GM23338 (cell line): ENCODE data around the gene VSIG4. TPM values are rescaled to one million over a fixed set of nuclear protein-coding genes. Genes with fewer than 3 reads are reported as not detected.

Experiments
- ATAC-seq: fragments of 200-7000 bp; cut with Tn5 transposase; 3 replicates; pipeline ENCODE4 v1.9.1; 2020
- DNase-seq: peaks from one replicate; pipeline ENCODE4 v3.0.0-alpha.2; 2015; ENCODE audit warnings: low spot score
- H2AFZ ChIP-seq: fragments of 200-600 bp; sonication (generic); 2 replicates; pipeline ENCODE4 v1.8.0; 2016; ENCODE audit warnings: antibody characterized with exemption, mild to moderate bottlenecking, moderate library complexity
- H3F3A ChIP-seq: fragments of 200-600 bp; sonication (generic); replicated peaks from 2 replicates; pipeline ENCODE4 v1.8.0; 2017; ENCODE audit warnings: antibody characterized with exemption, mixed run types, low read depth
- H3K27ac ChIP-seq: fragments of 200-600 bp; sonication (generic); 2 replicates; pipeline ENCODE4 v1.6.1; 2016; ENCODE audit warnings: low read depth
- H3K27me3 ChIP-seq: fragments of 200-600 bp; sonication (generic); 2 replicates; pipeline ENCODE4 v1.8.0; 2016; ENCODE audit warnings: mild to moderate bottlenecking, mixed run types, moderate library complexity; ENCODE audit not compliant: insufficient read depth
- H3K36me3 ChIP-seq: fragments of 200-600 bp; sonication (generic); 2 replicates; pipeline ENCODE4 v1.8.0; 2016; ENCODE audit warnings: mild to moderate bottlenecking; ENCODE audit not compliant: insufficient read depth
- H3K4me1 ChIP-seq: fragments of 200-600 bp; sonication (generic); 2 replicates; pipeline ENCODE4 v1.8.0; 2016; ENCODE audit warnings: mild to moderate bottlenecking, moderate library complexity; ENCODE audit not compliant: insufficient read depth
- H3K4me2 ChIP-seq: fragments of 200-600 bp; sonication (generic); 2 replicates; pipeline ENCODE4 v1.7.1; 2017; ENCODE audit warnings: mixed run types
- H3K4me3 ChIP-seq: fragments of 200-600 bp; sonication (generic); 2 replicates; pipeline ENCODE4 v1.6.1; 2016; ENCODE audit warnings: mixed run types
- H3K79me2 ChIP-seq: fragments of 200-600 bp; sonication (generic); replicated peaks from 2 replicates; pipeline ENCODE4 v1.8.0; 2017; ENCODE audit warnings: mild to moderate bottlenecking; ENCODE audit not compliant: insufficient read depth
- H3K9me2 ChIP-seq: fragments of 200-600 bp; sonication (generic); 2 replicates; pipeline ENCODE4 v1.8.0; 2017; ENCODE audit not compliant: insufficient read depth
- H4K20me1 ChIP-seq: fragments of 200-600 bp; sonication (generic); replicated peaks from 2 replicates; pipeline ENCODE4 v1.8.0; 2017; ENCODE audit warnings: mild to moderate bottlenecking; ENCODE audit not compliant: insufficient read depth
- H3K27ac Mint-ChIP-seq: 2 replicates; pipeline ENCODE4 v1.8.0; 2020; ENCODE audit warnings: inconsistent platforms, mild to moderate bottlenecking, moderate library complexity, mixed read lengths
- H3K27me3 Mint-ChIP-seq: 3 replicates; pipeline ENCODE4 v1.8.0; 2022; ENCODE audit warnings: low read depth, mild to moderate bottlenecking, moderate library complexity, mixed read lengths, inconsistent platforms; ENCODE audit not compliant: insufficient read depth, poor library complexity
- H3K36me3 Mint-ChIP-seq: 3 replicates; pipeline ENCODE4 v1.8.0; 2021; ENCODE audit warnings: low read depth, mild to moderate bottlenecking, inconsistent platforms, moderate library complexity, mixed read lengths
- H3K4me1 Mint-ChIP-seq: 3 replicates; pipeline ENCODE4 v1.8.0; 2020; ENCODE audit warnings: mild to moderate bottlenecking, inconsistent platforms, mixed read lengths
- H3K4me3 Mint-ChIP-seq: 3 replicates; pipeline ENCODE4 v1.8.0; 2021; ENCODE audit warnings: moderate library complexity, mild to moderate bottlenecking, inconsistent platforms, mixed read lengths
- H3K9me3 Mint-ChIP-seq: 3 replicates; pipeline ENCODE4 v1.8.0; 2020; ENCODE audit warnings: moderate library complexity, mild to moderate bottlenecking, inconsistent platforms, mixed read lengths
- CREB1 ChIP-seq: fragments of 250-450 bp; sonication (Bioruptor Pico); IDR thresholded peaks from 2 replicates; pipeline ENCODE4 v1.5.0; 2020; ENCODE audit warnings: low read depth, mild to moderate bottlenecking, moderate library complexity
- EZH2 ChIP-seq: fragments of 200-600 bp; sonication (generic); IDR thresholded peaks from one replicate; pipeline ENCODE4 v1.8.0; 2017; ENCODE audit warnings: antibody characterized with exemption, mild to moderate bottlenecking, low read depth; ENCODE audit not compliant: unreplicated experiment
- EZH2phosphoT487 ChIP-seq: fragments of 200-600 bp; sonication (generic); IDR thresholded peaks from one replicate; pipeline ENCODE4 v1.8.1; 2018; ENCODE audit warnings: antibody characterized with exemption; ENCODE audit not compliant: unreplicated experiment
- POLR2AphosphoS5 ChIP-seq: IDR thresholded peaks from 2 replicates; pipeline ENCODE4 v1.6.1; 2016; ENCODE audit warnings: antibody characterized with exemption, low read depth
- ZNF114 ChIP-seq: fragments of 250-450 bp; sonication (Bioruptor Pico); IDR thresholded peaks from 2 replicates; pipeline ENCODE4 v1.5.0; 2020; ENCODE audit warnings: mild to moderate bottlenecking, moderate library complexity
- ZNF331 ChIP-seq: fragments of 250-450 bp; sonication (Bioruptor Pico); IDR thresholded peaks from 2 replicates; pipeline ENCODE4 v1.5.0; 2020; ENCODE audit warnings: low read depth, mild to moderate bottlenecking, moderate library complexity
- polyA plus RNA-seq: library from polyadenylated mRNA; unstranded; fragments of >200 nt; fragmentation: Nextera tagmentation; extraction: Ambion mirVana; gene quantifications from 2 replicates; pipeline ENCODE4 v1.2.1, GENCODE V29; 2016
- total RNA-seq: library from RNA; depleted of rRNA; stranded (reverse); fragments of >200 nt; shearing (Covaris generic); gene quantifications from 2 replicates; pipeline ENCODE4 v1.2.3, GENCODE V29; 2014
- TF ChIP-seq, protein P1 (sequence below), 2 experiments: fragments of 200-600 bp in 1 of 2; sonication (generic) in 1 of 2; conservative IDR thresholded peaks; 2 replicates each; pipeline versions ENCODE4 v1.5.1 to v1.6.1; 2016 to 2017; ENCODE audit warnings: antibody characterized with exemption in 2 of 2, low read depth in 2 of 2, mild to moderate bottlenecking in 2 of 2, moderate library complexity in 1 of 2
- TF ChIP-seq, protein P2 (sequence below): IDR thresholded peaks from one replicate; pipeline ENCODE4 v1.6.1; 2018; ENCODE audit warnings: antibody characterized with exemption; ENCODE audit not compliant: unreplicated experiment
- TF ChIP-seq, protein P3 (sequence below): fragments of 250-450 bp; sonication (Bioruptor Pico); IDR thresholded peaks from 2 replicates; pipeline ENCODE4 v1.5.0; 2020; ENCODE audit warnings: mild to moderate bottlenecking, moderate library complexity
- TF ChIP-seq, protein P4 (sequence below): IDR thresholded peaks from 2 replicates; pipeline ENCODE4 v1.6.1; 2016; ENCODE audit warnings: antibody characterized with exemption

Gene VSIG4
- total and polyA plus RNA-seq, 2 experiments from 2014 or later, result not detected

DNA sequence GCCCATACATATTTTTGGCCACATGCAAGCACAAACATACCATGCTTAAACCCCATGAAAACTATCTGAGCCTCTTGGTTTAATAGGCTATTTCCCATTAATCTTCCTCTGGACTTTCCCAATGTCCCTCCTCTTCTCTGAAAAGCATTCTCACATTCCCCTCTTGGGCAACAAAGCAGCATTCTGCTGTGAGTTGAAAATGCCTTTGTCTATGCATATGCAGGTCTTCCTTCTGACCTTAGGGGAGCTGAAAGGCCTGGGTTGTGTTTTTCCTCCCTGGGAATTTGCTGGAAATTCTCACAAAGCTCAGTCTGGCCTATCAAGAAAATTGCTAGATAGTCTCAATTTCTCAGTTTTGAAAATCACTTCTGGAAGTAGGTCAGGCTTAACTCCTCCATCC is 4.2 kb downstream of the VSIG4 start:
- no peaks in the 10 kb centered on the region; the same call in 2 of the 3 replicates for H3K9me3 Mint-ChIP-seq
- H4K20me1 ChIP-seq, result no peaks in the 10 kb centered on the region

More for the DNA sequence above, 4.2 kb downstream of the VSIG4 start:
- H3K36me3 Mint-ChIP-seq, result no peaks in the 10 kb centered on the region
- DNase-seq (peak; percentile 13), ATAC-seq (peak; percentile 53)
- no peak overlapping the region for H3K4me3 Mint-ChIP-seq
- Histone ChIP-seq H2AFZ (peak overlapping the region; percentile 80; the same call in 1 of the 2 replicates), H3K79me2 (no peaks in the 10 kb centered on the region), H3K27ac (0 out of 2 replicates have a peak overlapping the region, but pooled peaks have one; percentile 39), H3K36me3 (no peaks in the 10 kb centered on the region), H3K9me2 (no peaks in the 10 kb centered on the region), H3F3A (no peaks in the 10 kb centered on the region), H3K4me3 (no peak overlapping the region), H3K4me2 (no peak overlapping the region), H3K27me3 (no peaks in the 10 kb centered on the region), H3K4me1 (no peaks in the 10 kb centered on the region; the same call in none of the 2 replicates)
- no peaks in the 10 kb centered on the region for H3K27me3 Mint-ChIP-seq
- H3K27ac Mint-ChIP-seq, result no peak overlapping the region
- H3K4me1 Mint-ChIP-seq, result peaks cover 9% of the 10 kb centered on the region; the same call in 2 of the 3 replicates
- no peak for TF ChIP-seq CREB1
- TF ChIP-seq, protein P1, sequence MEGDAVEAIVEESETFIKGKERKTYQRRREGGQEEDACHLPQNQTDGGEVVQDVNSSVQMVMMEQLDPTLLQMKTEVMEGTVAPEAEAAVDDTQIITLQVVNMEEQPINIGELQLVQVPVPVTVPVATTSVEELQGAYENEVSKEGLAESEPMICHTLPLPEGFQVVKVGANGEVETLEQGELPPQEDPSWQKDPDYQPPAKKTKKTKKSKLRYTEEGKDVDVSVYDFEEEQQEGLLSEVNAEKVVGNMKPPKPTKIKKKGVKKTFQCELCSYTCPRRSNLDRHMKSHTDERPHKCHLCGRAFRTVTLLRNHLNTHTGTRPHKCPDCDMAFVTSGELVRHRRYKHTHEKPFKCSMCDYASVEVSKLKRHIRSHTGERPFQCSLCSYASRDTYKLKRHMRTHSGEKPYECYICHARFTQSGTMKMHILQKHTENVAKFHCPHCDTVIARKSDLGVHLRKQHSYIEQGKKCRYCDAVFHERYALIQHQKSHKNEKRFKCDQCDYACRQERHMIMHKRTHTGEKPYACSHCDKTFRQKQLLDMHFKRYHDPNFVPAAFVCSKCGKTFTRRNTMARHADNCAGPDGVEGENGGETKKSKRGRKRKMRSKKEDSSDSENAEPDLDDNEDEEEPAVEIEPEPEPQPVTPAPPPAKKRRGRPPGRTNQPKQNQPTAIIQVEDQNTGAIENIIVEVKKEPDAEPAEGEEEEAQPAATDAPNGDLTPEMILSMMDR (conservative IDR thresholded peaks at IDR 0.05; ENCODE audit: low read depth in 2 of 2), result no peak
- TF ChIP-seq, protein P2, sequence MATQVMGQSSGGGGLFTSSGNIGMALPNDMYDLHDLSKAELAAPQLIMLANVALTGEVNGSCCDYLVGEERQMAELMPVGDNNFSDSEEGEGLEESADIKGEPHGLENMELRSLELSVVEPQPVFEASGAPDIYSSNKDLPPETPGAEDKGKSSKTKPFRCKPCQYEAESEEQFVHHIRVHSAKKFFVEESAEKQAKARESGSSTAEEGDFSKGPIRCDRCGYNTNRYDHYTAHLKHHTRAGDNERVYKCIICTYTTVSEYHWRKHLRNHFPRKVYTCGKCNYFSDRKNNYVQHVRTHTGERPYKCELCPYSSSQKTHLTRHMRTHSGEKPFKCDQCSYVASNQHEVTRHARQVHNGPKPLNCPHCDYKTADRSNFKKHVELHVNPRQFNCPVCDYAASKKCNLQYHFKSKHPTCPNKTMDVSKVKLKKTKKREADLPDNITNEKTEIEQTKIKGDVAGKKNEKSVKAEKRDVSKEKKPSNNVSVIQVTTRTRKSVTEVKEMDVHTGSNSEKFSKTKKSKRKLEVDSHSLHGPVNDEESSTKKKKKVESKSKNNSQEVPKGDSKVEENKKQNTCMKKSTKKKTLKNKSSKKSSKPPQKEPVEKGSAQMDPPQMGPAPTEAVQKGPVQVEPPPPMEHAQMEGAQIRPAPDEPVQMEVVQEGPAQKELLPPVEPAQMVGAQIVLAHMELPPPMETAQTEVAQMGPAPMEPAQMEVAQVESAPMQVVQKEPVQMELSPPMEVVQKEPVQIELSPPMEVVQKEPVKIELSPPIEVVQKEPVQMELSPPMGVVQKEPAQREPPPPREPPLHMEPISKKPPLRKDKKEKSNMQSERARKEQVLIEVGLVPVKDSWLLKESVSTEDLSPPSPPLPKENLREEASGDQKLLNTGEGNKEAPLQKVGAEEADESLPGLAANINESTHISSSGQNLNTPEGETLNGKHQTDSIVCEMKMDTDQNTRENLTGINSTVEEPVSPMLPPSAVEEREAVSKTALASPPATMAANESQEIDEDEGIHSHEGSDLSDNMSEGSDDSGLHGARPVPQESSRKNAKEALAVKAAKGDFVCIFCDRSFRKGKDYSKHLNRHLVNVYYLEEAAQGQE, result no peak
- no peak for TF ChIP-seq ZNF114 (CRISPR knock-in tag)
- TF ChIP-seq ZNF331 (CRISPR knock-in tag), result no peak
- TF ChIP-seq EZH2, result no peak
- no peak for TF ChIP-seq POLR2AphosphoS5
- TF ChIP-seq, protein P3, sequence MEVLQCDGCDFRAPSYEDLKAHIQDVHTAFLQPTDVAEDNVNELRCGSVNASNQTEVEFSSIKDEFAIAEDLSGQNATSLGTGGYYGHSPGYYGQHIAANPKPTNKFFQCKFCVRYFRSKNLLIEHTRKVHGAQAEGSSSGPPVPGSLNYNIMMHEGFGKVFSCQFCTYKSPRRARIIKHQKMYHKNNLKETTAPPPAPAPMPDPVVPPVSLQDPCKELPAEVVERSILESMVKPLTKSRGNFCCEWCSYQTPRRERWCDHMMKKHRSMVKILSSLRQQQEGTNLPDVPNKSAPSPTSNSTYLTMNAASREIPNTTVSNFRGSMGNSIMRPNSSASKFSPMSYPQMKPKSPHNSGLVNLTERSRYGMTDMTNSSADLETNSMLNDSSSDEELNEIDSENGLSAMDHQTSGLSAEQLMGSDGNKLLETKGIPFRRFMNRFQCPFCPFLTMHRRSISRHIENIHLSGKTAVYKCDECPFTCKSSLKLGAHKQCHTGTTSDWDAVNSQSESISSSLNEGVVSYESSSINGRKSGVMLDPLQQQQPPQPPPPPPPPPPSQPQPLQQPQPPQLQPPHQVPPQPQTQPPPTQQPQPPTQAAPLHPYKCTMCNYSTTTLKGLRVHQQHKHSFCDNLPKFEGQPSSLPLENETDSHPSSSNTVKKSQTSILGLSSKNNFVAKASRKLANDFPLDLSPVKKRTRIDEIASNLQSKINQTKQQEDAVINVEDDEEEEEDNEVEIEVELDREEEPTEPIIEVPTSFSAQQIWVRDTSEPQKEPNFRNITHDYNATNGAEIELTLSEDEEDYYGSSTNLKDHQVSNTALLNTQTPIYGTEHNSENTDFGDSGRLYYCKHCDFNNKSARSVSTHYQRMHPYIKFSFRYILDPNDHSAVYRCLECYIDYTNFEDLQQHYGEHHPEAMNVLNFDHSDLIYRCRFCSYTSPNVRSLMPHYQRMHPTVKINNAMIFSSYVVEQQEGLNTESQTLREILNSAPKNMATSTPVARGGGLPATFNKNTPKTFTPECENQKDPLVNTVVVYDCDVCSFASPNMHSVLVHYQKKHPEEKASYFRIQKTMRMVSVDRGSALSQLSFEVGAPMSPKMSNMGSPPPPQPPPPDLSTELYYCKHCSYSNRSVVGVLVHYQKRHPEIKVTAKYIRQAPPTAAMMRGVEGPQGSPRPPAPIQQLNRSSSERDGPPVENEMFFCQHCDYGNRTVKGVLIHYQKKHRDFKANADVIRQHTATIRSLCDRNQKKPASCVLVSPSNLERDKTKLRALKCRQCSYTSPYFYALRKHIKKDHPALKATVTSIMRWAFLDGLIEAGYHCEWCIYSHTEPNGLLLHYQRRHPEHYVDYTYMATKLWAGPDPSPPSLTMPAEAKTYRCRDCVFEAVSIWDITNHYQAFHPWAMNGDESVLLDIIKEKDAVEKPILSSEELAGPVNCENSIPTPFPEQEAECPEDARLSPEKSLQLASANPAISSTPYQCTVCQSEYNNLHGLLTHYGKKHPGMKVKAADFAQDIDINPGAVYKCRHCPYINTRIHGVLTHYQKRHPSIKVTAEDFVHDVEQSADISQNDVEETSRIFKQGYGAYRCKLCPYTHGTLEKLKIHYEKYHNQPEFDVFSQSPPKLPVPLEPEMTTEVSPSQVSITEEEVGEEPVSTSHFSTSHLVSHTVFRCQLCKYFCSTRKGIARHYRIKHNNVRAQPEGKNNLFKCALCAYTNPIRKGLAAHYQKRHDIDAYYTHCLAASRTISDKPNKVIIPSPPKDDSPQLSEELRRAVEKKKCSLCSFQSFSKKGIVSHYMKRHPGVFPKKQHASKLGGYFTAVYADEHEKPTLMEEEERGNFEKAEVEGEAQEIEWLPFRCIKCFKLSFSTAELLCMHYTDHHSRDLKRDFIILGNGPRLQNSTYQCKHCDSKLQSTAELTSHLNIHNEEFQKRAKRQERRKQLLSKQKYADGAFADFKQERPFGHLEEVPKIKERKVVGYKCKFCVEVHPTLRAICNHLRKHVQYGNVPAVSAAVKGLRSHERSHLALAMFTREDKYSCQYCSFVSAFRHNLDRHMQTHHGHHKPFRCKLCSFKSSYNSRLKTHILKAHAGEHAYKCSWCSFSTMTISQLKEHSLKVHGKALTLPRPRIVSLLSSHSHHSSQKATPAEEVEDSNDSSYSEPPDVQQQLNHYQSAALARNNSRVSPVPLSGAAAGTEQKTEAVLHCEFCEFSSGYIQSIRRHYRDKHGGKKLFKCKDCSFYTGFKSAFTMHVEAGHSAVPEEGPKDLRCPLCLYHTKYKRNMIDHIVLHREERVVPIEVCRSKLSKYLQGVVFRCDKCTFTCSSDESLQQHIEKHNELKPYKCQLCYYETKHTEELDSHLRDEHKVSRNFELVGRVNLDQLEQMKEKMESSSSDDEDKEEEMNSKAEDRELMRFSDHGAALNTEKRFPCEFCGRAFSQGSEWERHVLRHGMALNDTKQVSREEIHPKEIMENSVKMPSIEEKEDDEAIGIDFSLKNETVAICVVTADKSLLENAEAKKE (CRISPR knock-in tag), result no peak
- TF ChIP-seq, protein P4, sequence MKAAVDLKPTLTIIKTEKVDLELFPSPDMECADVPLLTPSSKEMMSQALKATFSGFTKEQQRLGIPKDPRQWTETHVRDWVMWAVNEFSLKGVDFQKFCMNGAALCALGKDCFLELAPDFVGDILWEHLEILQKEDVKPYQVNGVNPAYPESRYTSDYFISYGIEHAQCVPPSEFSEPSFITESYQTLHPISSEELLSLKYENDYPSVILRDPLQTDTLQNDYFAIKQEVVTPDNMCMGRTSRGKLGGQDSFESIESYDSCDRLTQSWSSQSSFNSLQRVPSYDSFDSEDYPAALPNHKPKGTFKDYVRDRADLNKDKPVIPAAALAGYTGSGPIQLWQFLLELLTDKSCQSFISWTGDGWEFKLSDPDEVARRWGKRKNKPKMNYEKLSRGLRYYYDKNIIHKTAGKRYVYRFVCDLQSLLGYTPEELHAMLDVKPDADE, result no peak
- TF ChIP-seq EZH2phosphoT487, result no peak
